ENCODE data around the gene PLCB2.
A peak's percentile ranks its signal among the peaks of the same experiment; 100 is the strongest.

Gene PLCB2

GRCh38 chr15:40283615-40284300 lies 24.0 kb downstream of the PLCB2 start:
- peak overlapping the region; percentile 37 for H3K4me3 ChIP-seq (ENCODE audit: extremely low read depth, insufficient read depth, low read length, poor library complexity, severe bottlenecking)
- WGBS, 2 experiments (ENCODE audit: insufficient coverage in 2 of 2), result 19 to 30% methylated on average over 23 to 26 of the region's 33 CpGs
- peaks cover 30% of the 10 kb centered on the region for H3K4me1 ChIP-seq (ENCODE audit: control insufficient read depth, insufficient read depth, low read length, poor library complexity, severe bottlenecking)
- H3K36me3 ChIP-seq (ENCODE audit: control insufficient read depth, insufficient read depth, low read length), result peaks cover 6% of the 10 kb centered on the region
- no peak overlapping the region for H3K27ac ChIP-seq (ENCODE audit: low read depth, low read length, severe bottlenecking)
- no peaks in the 10 kb centered on the region for H3K9me3 ChIP-seq (ENCODE audit: control insufficient read depth, low read length)

GRCh38 chr15:40282869-40283614 lies 24.7 kb downstream of the PLCB2 start, which contains the start of gene ANKRD63:
TSS of gene ANKRD63 (minus strand) at chr15:40283064. CDS start at chr15:40282586, 478 bp downstream.
- Histone ChIP-seq H3K4me1 (ENCODE audit: control insufficient read depth, insufficient read depth, low read length, poor library complexity, severe bottlenecking) (peaks cover 28% of the 10 kb centered on the region), H3K4me3 (ENCODE audit: extremely low read depth, insufficient read depth, low read length, poor library complexity, severe bottlenecking) (peak within 1 kb of the TSS; percentile 37), H3K27ac (ENCODE audit: low read depth, low read length, severe bottlenecking) (no peak within 1 kb of the TSS), H3K9me3 (ENCODE audit: control insufficient read depth, low read length) (no peaks in the 10 kb centered on the region), H3K36me3 (ENCODE audit: control insufficient read depth, insufficient read depth, low read length) (no peaks in the 10 kb centered on the region)
- 3 to 4% methylated on average over 30 to 70 of the region's 76 CpGs for WGBS, 2 experiments (ENCODE audit: insufficient coverage in 2 of 2)

GRCh38 chr15:40282147-40282868 lies 25.4 kb downstream of the PLCB2 start:
- peak overlapping the region; percentile 37 for H3K4me3 ChIP-seq (ENCODE audit: extremely low read depth, insufficient read depth, low read length, poor library complexity, severe bottlenecking)
- WGBS, 2 experiments (ENCODE audit: insufficient coverage in 2 of 2), result 1 to 2% methylated on average over 83 to 88 of the region's 92 CpGs

GRCh38 chr15:40281801-40282146 lies 26.0 kb downstream of the PLCB2 start:
- H3K9me3 ChIP-seq (ENCODE audit: control insufficient read depth, low read length), result no peaks in the 10 kb centered on the region

More at GRCh38 chr15:40282147-40282868, 25.4 kb downstream of the PLCB2 start:
- H3K4me1 ChIP-seq (ENCODE audit: control insufficient read depth, insufficient read depth, low read length, poor library complexity, severe bottlenecking), result peaks cover 23% of the 10 kb centered on the region
- H3K9me3 ChIP-seq (ENCODE audit: control insufficient read depth, low read length), result no peaks in the 10 kb centered on the region
- no peaks in the 10 kb centered on the region for H3K36me3 ChIP-seq (ENCODE audit: control insufficient read depth, insufficient read depth, low read length)
- no peak overlapping the region for H3K27ac ChIP-seq (ENCODE audit: low read depth, low read length, severe bottlenecking)

GRCh38 chr15:40281057-40281800 lies 26.5 kb downstream of the PLCB2 start:
- no peaks in the 10 kb centered on the region for H3K36me3 ChIP-seq (ENCODE audit: control insufficient read depth, insufficient read depth, low read length)
- no peak overlapping the region for H3K27ac ChIP-seq (ENCODE audit: low read depth, low read length, severe bottlenecking)
- no peaks in the 10 kb centered on the region for H3K9me3 ChIP-seq (ENCODE audit: control insufficient read depth, low read length)
- H3K4me3 ChIP-seq (ENCODE audit: extremely low read depth, insufficient read depth, low read length, poor library complexity, severe bottlenecking), result no peak overlapping the region
- WGBS, 2 experiments (ENCODE audit: insufficient coverage in 2 of 2), result 24 to 27% methylated on average over 23 to 35 of the region's 43 CpGs
- peaks cover 18% of the 10 kb centered on the region for H3K4me1 ChIP-seq (ENCODE audit: control insufficient read depth, insufficient read depth, low read length, poor library complexity, severe bottlenecking)

More at GRCh38 chr15:40281801-40282146, 26.0 kb downstream of the PLCB2 start:
- Histone ChIP-seq H3K27ac (ENCODE audit: low read depth, low read length, severe bottlenecking) (no peak overlapping the region), H3K4me3 (ENCODE audit: extremely low read depth, insufficient read depth, low read length, poor library complexity, severe bottlenecking) (peak overlapping the region; percentile 37), H3K4me1 (ENCODE audit: control insufficient read depth, insufficient read depth, low read length, poor library complexity, severe bottlenecking) (peaks cover 24% of the 10 kb centered on the region), H3K36me3 (ENCODE audit: control insufficient read depth, insufficient read depth, low read length) (no peaks in the 10 kb centered on the region)
- 3 to 4% methylated on average over 43 to 51 of the region's 51 CpGs for WGBS, 2 experiments (ENCODE audit: insufficient coverage in 2 of 2)

GRCh38 chr15:40280260-40281056 lies 27.3 kb downstream of the PLCB2 start:
- H3K4me3 ChIP-seq (ENCODE audit: extremely low read depth, insufficient read depth, low read length, poor library complexity, severe bottlenecking), result no peak overlapping the region
- H3K9me3 ChIP-seq (ENCODE audit: control insufficient read depth, low read length), result no peaks in the 10 kb centered on the region
- 13 to 22% methylated on average over 19 to 25 of the region's 30 CpGs for WGBS, 2 experiments (ENCODE audit: insufficient coverage in 2 of 2)
- H3K27ac ChIP-seq (ENCODE audit: low read depth, low read length, severe bottlenecking), result no peak overlapping the region
- H3K4me1 ChIP-seq (ENCODE audit: control insufficient read depth, insufficient read depth, low read length, poor library complexity, severe bottlenecking), result peaks cover 11% of the 10 kb centered on the region
- H3K36me3 ChIP-seq (ENCODE audit: control insufficient read depth, insufficient read depth, low read length), result no peaks in the 10 kb centered on the region

GRCh38 chr15:40279437-40280141 lies 28.1 kb downstream of the PLCB2 start:
- peaks cover 9% of the 10 kb centered on the region for H3K4me1 ChIP-seq (ENCODE audit: control insufficient read depth, insufficient read depth, low read length, poor library complexity, severe bottlenecking)
- 5 to 8% methylated on average over 36 to 37 of the region's 40 CpGs for WGBS, 2 experiments (ENCODE audit: insufficient coverage in 2 of 2)
- no peak overlapping the region for H3K4me3 ChIP-seq (ENCODE audit: extremely low read depth, insufficient read depth, low read length, poor library complexity, severe bottlenecking)
- no peaks in the 10 kb centered on the region for H3K36me3 ChIP-seq (ENCODE audit: control insufficient read depth, insufficient read depth, low read length)
- no peak overlapping the region for H3K27ac ChIP-seq (ENCODE audit: low read depth, low read length, severe bottlenecking)
- no peaks in the 10 kb centered on the region for H3K9me3 ChIP-seq (ENCODE audit: control insufficient read depth, low read length)

- 89 to 91% methylated on average over 7 to 8 of the region's 10 CpGs for WGBS, 2 experiments (ENCODE audit: insufficient coverage in 2 of 2)
- no peaks in the 10 kb centered on the region for H3K36me3 ChIP-seq (ENCODE audit: control insufficient read depth, insufficient read depth, low read length)
- H3K4me1 ChIP-seq (ENCODE audit: control insufficient read depth, insufficient read depth, low read length, poor library complexity, severe bottlenecking), result peaks cover 6% of the 10 kb centered on the region
- no peak overlapping the region for H3K27ac ChIP-seq (ENCODE audit: low read depth, low read length, severe bottlenecking)
- no peaks in the 10 kb centered on the region for H3K9me3 ChIP-seq (ENCODE audit: control insufficient read depth, low read length)
- no peak overlapping the region for H3K4me3 ChIP-seq (ENCODE audit: extremely low read depth, insufficient read depth, low read length, poor library complexity, severe bottlenecking)
Observed at GRCh38 chr15:40278026-40278425, 29.7 kb downstream of the PLCB2 start.

- 92% methylated on average over 5 to 9 of the region's 16 CpGs for WGBS, 2 experiments (ENCODE audit: insufficient coverage in 2 of 2)
- Histone ChIP-seq H3K36me3 (ENCODE audit: control insufficient read depth, insufficient read depth, low read length) (no peaks in the 10 kb centered on the region), H3K4me1 (ENCODE audit: control insufficient read depth, insufficient read depth, low read length, poor library complexity, severe bottlenecking) (peaks cover 5% of the 10 kb centered on the region), H3K4me3 (ENCODE audit: extremely low read depth, insufficient read depth, low read length, poor library complexity, severe bottlenecking) (no peak overlapping the region), H3K27ac (ENCODE audit: low read depth, low read length, severe bottlenecking) (no peak overlapping the region), H3K9me3 (ENCODE audit: control insufficient read depth, low read length) (no peaks in the 10 kb centered on the region)
Observed at GRCh38 chr15:40277471-40277870, 30.3 kb downstream of the PLCB2 start.

Measured in mesodermal cell (in vitro differentiated cells).